ENCODE results near the gene C1QTNF8.

C1QTNF8 gene

GRCh38 chr16:1117176-1117900, 21.3 kb upstream of the C1QTNF8 start:
- no peak for DNase-seq (ENCODE audit: low read depth)
- no peak for TF ChIP-seq CTCF (conservative IDR thresholded peaks at IDR 0.05; ENCODE audit: low read length)
- no peak overlapping the region for H3K4me3 ChIP-seq (ENCODE audit: low read length)

DNA sequence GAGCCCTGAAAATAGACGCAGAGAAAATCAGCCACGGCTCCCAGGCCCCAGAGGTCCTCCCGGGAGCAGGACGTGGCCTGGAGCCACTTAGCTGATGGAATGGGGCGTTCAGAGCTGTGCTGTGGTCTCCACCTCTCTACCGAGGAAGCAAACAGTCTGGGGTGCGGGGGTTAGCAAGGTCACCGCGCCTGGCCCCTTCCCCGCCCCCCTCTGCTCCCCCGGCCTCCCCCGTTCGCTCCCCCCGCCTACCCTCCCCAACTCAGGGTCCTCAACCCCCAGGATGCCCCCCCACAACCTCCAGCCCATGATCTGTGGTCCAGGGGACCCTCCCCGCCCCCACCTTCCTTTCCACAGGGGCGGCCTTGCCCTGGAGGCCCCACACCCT, 20.6 kb upstream of the C1QTNF8 start:
- no peak overlapping the region for H3K4me3 ChIP-seq (ENCODE audit: low read length)
- TF ChIP-seq CTCF (conservative IDR thresholded peaks at IDR 0.05; ENCODE audit: low read length), result no peak
- DNase-seq (ENCODE audit: low read depth), result no peak

- no peak for DNase-seq (ENCODE audit: low read depth)
- H3K4me3 ChIP-seq (ENCODE audit: low read length), result no peak overlapping the region
- TF ChIP-seq CTCF (conservative IDR thresholded peaks at IDR 0.05; ENCODE audit: low read length), result no peak
These were observed 18.0 kb upstream of the C1QTNF8 start for GRCh38 chr16:1113889-1114526.

- H3K4me3 ChIP-seq (ENCODE audit: low read length), result no peak overlapping the region
- DNase-seq (ENCODE audit: low read depth), result no peak
- no peak for TF ChIP-seq CTCF (conservative IDR thresholded peaks at IDR 0.05; ENCODE audit: low read length)
These were observed 17.4 kb upstream of the C1QTNF8 start for GRCh38 chr16:1113489-1113888.

GRCh38 chr16:1112506-1113184, 16.6 kb upstream of the C1QTNF8 start:
- no peak for TF ChIP-seq CTCF (conservative IDR thresholded peaks at IDR 0.05; ENCODE audit: low read length)
- DNase-seq (ENCODE audit: low read depth), result no peak
- H3K4me3 ChIP-seq (ENCODE audit: low read length), result no peak overlapping the region

DNA sequence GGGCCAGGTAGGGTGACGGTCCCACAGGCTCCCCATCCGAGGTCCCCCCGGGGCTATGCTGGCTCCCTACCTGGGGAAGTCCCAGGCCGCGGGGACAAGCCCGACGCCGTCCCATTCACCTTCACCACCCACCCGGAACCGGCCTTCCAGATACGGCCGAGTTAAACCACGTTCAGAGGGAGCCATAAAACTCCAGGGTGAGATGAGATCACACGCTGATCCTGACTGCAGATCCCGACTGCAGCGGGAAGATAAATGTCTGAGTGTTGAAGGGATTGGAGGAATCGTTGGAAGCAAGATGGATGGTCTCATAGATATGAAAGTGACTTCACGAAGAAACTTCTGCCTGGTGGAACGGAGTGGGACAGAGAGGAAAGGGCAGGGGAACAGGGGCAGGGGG, 13.6 kb upstream of the C1QTNF8 start:
- TF ChIP-seq CTCF (conservative IDR thresholded peaks at IDR 0.05; ENCODE audit: low read length), result no peak
- H3K4me3 ChIP-seq (ENCODE audit: low read length), result no peak overlapping the region
- DNase-seq (ENCODE audit: low read depth), result no peak
